Caco-2 (cell line): ENCODE measurements around the gene RBM22. TPM values are rescaled to one million over a fixed set of nuclear protein-coding genes. Genes with fewer than 3 reads are reported as not detected.

Source experiments
- BruUV-seq: library from RNA; stranded (reverse); fragments of 400-500 nt; replicated peaks from 2 replicates; lab custom pipeline; 2021; lab: Mats Ljungman, UMichigan
- CTCF ChIA-PET: fragments of 300-600 bp; sonication (Branson Sonifier 250); formaldehyde crosslinking; loops from one replicate; lab custom pipeline; 2022; ENCODE audit warnings: antibody characterized with exemption; lab: Charles Lee
- POLR2A ChIA-PET: fragments of 300-600 bp; sonication (Branson Sonifier 250); formaldehyde crosslinking; loops from one replicate; lab custom pipeline; 2022; ENCODE audit warnings: antibody characterized with exemption; lab: Charles Lee
- DNase-seq, 2 experiments: peaks; one replicate each; pipeline versions ENCODE4 v3.0.0 to v3.0.0-alpha.2; 2020 to 2022
- H3K27me3 ChIP-seq: replicated peaks from 2 replicates; pipeline ENCODE4 v1.6.0; 2011; ENCODE audit warnings: low read length; ENCODE audit not compliant: control insufficient read depth, insufficient read depth
- H3K36me3 ChIP-seq: 2 replicates; pipeline ENCODE4 v1.5.1; 2011; ENCODE audit warnings: low read length; ENCODE audit not compliant: control insufficient read depth, insufficient read depth
- H3K4me1 ChIP-seq: fragments of 250-450 bp; sonication (Bioruptor Pico); 2 replicates; pipeline ENCODE4 v1.5.1; 2020; ENCODE audit warnings: mild to moderate bottlenecking
- H3K4me3 ChIP-seq: 2 replicates; pipeline ENCODE4 v1.5.1; 2011; ENCODE audit warnings: low read depth, mild to moderate bottlenecking, control low read depth, low read length
- H3K9me3 ChIP-seq: fragments of 250-450 bp; sonication (Bioruptor Pico); 2 replicates; pipeline ENCODE4 v1.5.1; 2020; ENCODE audit warnings: mild to moderate bottlenecking, moderate library complexity
- H3K27ac Mint-ChIP-seq: one replicate; pipeline ENCODE4 v1.8.0; 2022; ENCODE audit warnings: mixed read lengths; ENCODE audit not compliant: unreplicated experiment
- H3K27me3 Mint-ChIP-seq: one replicate; pipeline ENCODE4 v1.8.0; 2022; ENCODE audit warnings: mixed read lengths; ENCODE audit not compliant: insufficient read depth, unreplicated experiment
- H3K36me3 Mint-ChIP-seq: one replicate; pipeline ENCODE4 v1.8.0; 2022; ENCODE audit warnings: mild to moderate bottlenecking, mixed read lengths; ENCODE audit not compliant: insufficient read depth, unreplicated experiment
- H3K4me1 Mint-ChIP-seq: one replicate; pipeline ENCODE4 v1.8.0; 2022; ENCODE audit warnings: low read depth, mixed read lengths; ENCODE audit not compliant: unreplicated experiment
- H3K4me3 Mint-ChIP-seq: one replicate; pipeline ENCODE4 v1.8.0; 2022; ENCODE audit warnings: mild to moderate bottlenecking, moderate library complexity, mixed read lengths; ENCODE audit not compliant: unreplicated experiment
- H3K9me3 Mint-ChIP-seq: one replicate; pipeline ENCODE4 v1.8.0; 2022; ENCODE audit warnings: mixed read lengths; ENCODE audit not compliant: unreplicated experiment
- CTCF ChIP-seq, 2 experiments: fragments of 200-600 bp in 1 of 2; IDR thresholded peaks; 1 replicate in 1 of 2; 2 replicates in 1 of 2; pipeline versions ENCODE4 v1.5.1 to v1.8.0; 2011 to 2022; ENCODE audit warnings: antibody characterized with exemption in 1 of 2, control low read depth in 1 of 2, inconsistent platforms in 1 of 2, low read depth in 1 of 2, low read length in 1 of 2, mild to moderate bottlenecking in 1 of 2, moderate library complexity in 1 of 2; ENCODE audit not compliant: insufficient read depth in 1 of 2, severe bottlenecking in 1 of 2, unreplicated experiment in 1 of 2
- intact Hi-C: fragments of 100-400 bp; cut with micrococcal nuclease; formaldehyde crosslinking; loops from one replicate; pipeline ENCODE4 v1.10.0; 2022; ENCODE audit not compliant: unreplicated experiment
- total RNA-seq: library from RNA; stranded (reverse); gene quantifications from 2 replicates; pipeline ENCODE4 v1.2.3, GENCODE V29; 2022

RBM22 gene
- total RNA-seq, 1 experiment from 2014 or later: 55.3 TPM

DNA sequence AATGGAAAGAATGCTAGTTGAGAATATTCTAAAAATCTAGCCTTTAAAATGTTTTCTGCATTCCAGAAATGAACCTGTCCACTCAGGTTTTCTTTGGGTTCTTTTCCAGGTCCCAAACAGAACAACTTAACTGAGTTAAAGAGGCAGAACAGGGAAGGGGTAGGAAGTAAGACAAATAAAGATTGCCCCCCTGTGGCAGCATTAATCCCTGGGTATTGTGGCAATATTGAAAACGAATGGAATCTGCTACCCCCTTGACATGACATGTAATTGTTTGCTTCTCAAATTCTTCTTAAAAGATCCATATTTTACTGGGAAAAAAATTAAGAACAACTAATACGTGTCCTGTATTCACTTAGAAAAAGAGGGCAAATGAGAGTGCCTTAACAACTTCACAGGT, 9.3 kb upstream of the RBM22 start:
- ChIA-PET POLR2A (no interaction called here), CTCF (no interaction called here)
- Mint-ChIP-seq H3K27me3 (no peaks in the 10 kb centered on the region), H3K9me3 (no peaks in the 10 kb centered on the region), H3K27ac (no peak overlapping the region), H3K4me1 (no peaks in the 10 kb centered on the region), H3K36me3 (peaks cover 27% of the 10 kb centered on the region), H3K4me3 (no peak overlapping the region)
- DNase-seq: peak in 1 of 2 experiments; percentile 19
- H3K36me3 ChIP-seq: peaks cover 3% of the 10 kb centered on the region; the same call in 1 of the 2 replicates
- no peak overlapping the region for H3K4me3 ChIP-seq
- intact Hi-C loops: loop anchor here (1.0 kb wide), 1 partner anchor 149 kb away; no protein-coding TSS in a partner anchor
- BruUV-seq: no TSS peak
- H3K9me3 ChIP-seq: no peaks in the 10 kb centered on the region
- no peaks in the 10 kb centered on the region for H3K27me3 ChIP-seq
- no peak for TF ChIP-seq CTCF (IDR thresholded peaks at IDR 0.05; ENCODE audit: insufficient read depth in 1 of 2, low read depth in 1 of 2, low read length in 1 of 2, severe bottlenecking in 1 of 2, unreplicated experiment in 1 of 2)
- H3K4me1 ChIP-seq: no peaks in the 10 kb centered on the region

DNA sequence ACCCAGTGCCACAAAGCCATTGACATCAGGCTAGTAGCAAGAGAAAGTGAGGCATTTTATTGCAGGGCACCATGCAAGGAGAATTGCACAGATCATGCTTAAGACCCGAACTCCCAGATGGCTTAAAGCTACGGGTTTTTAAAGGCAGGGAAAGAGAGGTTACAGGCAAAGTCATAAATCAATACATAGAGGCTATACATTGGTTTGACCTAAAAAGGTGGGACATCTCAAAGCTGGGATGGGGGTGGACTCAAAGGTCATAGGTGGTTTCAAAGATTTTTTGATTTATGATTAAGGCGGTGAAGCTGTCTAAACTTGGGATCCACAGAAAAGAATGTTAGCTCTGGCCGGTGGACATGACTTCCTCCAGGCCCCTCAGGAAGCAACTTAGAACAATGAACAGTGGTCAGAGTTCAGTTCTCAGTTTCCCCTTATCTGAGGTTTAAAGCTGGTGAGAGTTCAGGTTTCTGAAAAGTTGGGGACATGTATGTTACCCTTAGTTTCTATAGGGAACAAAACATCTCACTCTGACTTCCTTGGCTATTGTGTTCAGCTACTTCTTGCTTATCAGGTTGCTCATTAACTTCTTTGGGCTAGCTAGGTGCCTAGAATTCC, 6.0 kb upstream of the RBM22 start:
- CTCF ChIA-PET: interaction anchor here (1.2 kb wide), 1 partner anchor 72 kb away, joined by 3 read pairs; no protein-coding TSS in a partner anchor
- intact Hi-C loops: loop anchor here (10.0 kb wide), 1 partner anchor 252 kb away; no protein-coding TSS in a partner anchor
- no peak overlapping the region for H3K27ac Mint-ChIP-seq
- no peak for DNase-seq
- Histone ChIP-seq H3K36me3 (peaks cover 3% of the 10 kb centered on the region; the same call in 1 of the 2 replicates), H3K4me1 (no peaks in the 10 kb centered on the region), H3K4me3 (no peak overlapping the region), H3K9me3 (no peaks in the 10 kb centered on the region), H3K27me3 (no peaks in the 10 kb centered on the region)
- no TSS peak for BruUV-seq
- H3K36me3 Mint-ChIP-seq: peaks cover 15% of the 10 kb centered on the region
- no peak overlapping the region for H3K4me3 Mint-ChIP-seq
- no peaks in the 10 kb centered on the region for H3K9me3 Mint-ChIP-seq
- POLR2A ChIA-PET: interaction anchor here (0.5 kb wide), 1 partner anchor 1983 kb away, joined by 4 read pairs; no protein-coding TSS in a partner anchor
- H3K27me3 Mint-ChIP-seq: no peaks in the 10 kb centered on the region
- no peaks in the 10 kb centered on the region for H3K4me1 Mint-ChIP-seq
- TF ChIP-seq CTCF (IDR thresholded peaks at IDR 0.05; ENCODE audit: insufficient read depth in 1 of 2, low read depth in 1 of 2, low read length in 1 of 2, severe bottlenecking in 1 of 2, unreplicated experiment in 1 of 2): no peak

GRCh38 chr5:150703762-150704161, 2.9 kb upstream of the RBM22 start:
- POLR2A ChIA-PET: interaction anchor here (0.6 kb wide), 1 partner anchor 229 kb away, joined by 3 read pairs; no protein-coding TSS in a partner anchor
- no peak overlapping the region for H3K27ac Mint-ChIP-seq
- H3K27me3 ChIP-seq: no peaks in the 10 kb centered on the region
- H3K36me3 Mint-ChIP-seq: peaks cover 17% of the 10 kb centered on the region
- intact Hi-C loops: loop anchor here (10.0 kb wide), 1 partner anchor 249 kb away; no protein-coding TSS in a partner anchor
- no peaks in the 10 kb centered on the region for H3K27me3 Mint-ChIP-seq
- no peaks in the 10 kb centered on the region for H3K4me1 ChIP-seq
- CTCF ChIA-PET: no interaction called here
- H3K9me3 Mint-ChIP-seq: no peaks in the 10 kb centered on the region
- no peaks in the 10 kb centered on the region for H3K4me1 Mint-ChIP-seq
- DNase-seq: no peak
- H3K4me3 ChIP-seq: no peak overlapping the region
- H3K4me3 Mint-ChIP-seq: no peak overlapping the region
- no peak for TF ChIP-seq CTCF (IDR thresholded peaks at IDR 0.05; ENCODE audit: insufficient read depth in 1 of 2, low read depth in 1 of 2, low read length in 1 of 2, severe bottlenecking in 1 of 2, unreplicated experiment in 1 of 2)
- no TSS peak for BruUV-seq
- no peaks in the 10 kb centered on the region for H3K9me3 ChIP-seq
- peaks cover 3% of the 10 kb centered on the region; the same call in 1 of the 2 replicates for H3K36me3 ChIP-seq
